SH-SY5Y (cell line): ENCODE data around the gene SDHAF2.

ENCODE experiments used
- GATA2 ChIP-seq: IDR thresholded peaks from 2 replicates; pipeline ENCODE4 v1.6.1; 2011; ENCODE audit warnings: mild to moderate bottlenecking, low read depth, low read length
- GATA3 ChIP-seq: IDR thresholded peaks from 2 replicates; pipeline ENCODE4 v1.6.1; 2011; ENCODE audit warnings: low read depth, mild to moderate bottlenecking, low read length, moderate library complexity

GRCh38 chr11:61480994-61481335 lies 51.0 kb downstream of the SDHAF2 start:
- TF ChIP-seq GATA2 (no peak), GATA3 (no peak)
